H9 (cell line): ENCODE measurements around the gene MIOS. TPM values are rescaled to one million over a fixed set of nuclear protein-coding genes. Genes with fewer than 3 reads are reported as not detected.

ENCODE experiments used
- DNase-seq: peaks from one replicate; pipeline ENCODE4 v3.0.0-alpha.2; 2017
- H2AFZ ChIP-seq: one replicate; pipeline ENCODE4 v1.6.1; 2013; ENCODE audit warnings: mild to moderate bottlenecking, low read length, control low read depth, moderate library complexity
- H2AK5ac ChIP-seq: 2 replicates; pipeline ENCODE4 v1.6.1; 2013; ENCODE audit warnings: low read length, control low read depth, mixed read lengths; ENCODE audit not compliant: insufficient read length
- H2BK120ac ChIP-seq: one replicate; pipeline ENCODE4 v1.6.1; 2013; ENCODE audit warnings: low read depth, mild to moderate bottlenecking, low read length, control low read depth, inconsistent platforms; ENCODE audit not compliant: poor library complexity, severe bottlenecking
- H2BK12ac ChIP-seq: 2 replicates; pipeline ENCODE4 v1.6.1; 2013; ENCODE audit warnings: low read length, control low read depth, mixed read lengths, low read depth; ENCODE audit not compliant: insufficient read length
- H2BK15ac ChIP-seq: 2 replicates; pipeline ENCODE4 v1.6.1; 2013; ENCODE audit warnings: low read depth, low read length, control low read depth
- H2BK20ac ChIP-seq: one replicate; pipeline ENCODE4 v1.6.1; 2013; ENCODE audit warnings: low read depth, mild to moderate bottlenecking, low read length, control low read depth, inconsistent platforms; ENCODE audit not compliant: poor library complexity, severe bottlenecking
- H2BK5ac ChIP-seq: 2 replicates; pipeline ENCODE4 v1.6.1; 2013; ENCODE audit warnings: low read length, control low read depth, mixed read lengths; ENCODE audit not compliant: insufficient read length
- H3K14ac ChIP-seq: 2 replicates; pipeline ENCODE4 v1.6.1; 2013; ENCODE audit warnings: low read length, control low read depth; ENCODE audit not compliant: insufficient read depth
- H3K18ac ChIP-seq: 2 replicates; pipeline ENCODE4 v1.6.1; 2013; ENCODE audit warnings: low read depth, mild to moderate bottlenecking, mixed read lengths, low read length, control low read depth; ENCODE audit not compliant: insufficient read length
- H3K23ac ChIP-seq: 2 replicates; pipeline ENCODE4 v1.6.1; 2013; ENCODE audit warnings: low read length, control low read depth, mixed read lengths, low read depth; ENCODE audit not compliant: insufficient read length
- H3K23me2 ChIP-seq: 2 replicates; pipeline ENCODE4 v1.6.1; 2013; ENCODE audit warnings: low read depth, mild to moderate bottlenecking, mixed read lengths, low read length, control low read depth; ENCODE audit not compliant: insufficient read length, poor library complexity, severe bottlenecking
- H3K27ac ChIP-seq: 2 replicates; pipeline ENCODE4 v1.5.1; 2013; ENCODE audit warnings: low read length, control low read depth, mixed read lengths, low read depth; ENCODE audit not compliant: insufficient read length
- H3K27me3 ChIP-seq: 2 replicates; pipeline ENCODE4 v1.6.1; 2013; ENCODE audit warnings: low read length, control low read depth, inconsistent platforms; ENCODE audit not compliant: insufficient read depth
- H3K4ac ChIP-seq: 2 replicates; pipeline ENCODE4 v1.6.1; 2013; ENCODE audit warnings: low read depth, mild to moderate bottlenecking, control low read depth, inconsistent platforms, low read length, moderate library complexity
- H3K4me1 ChIP-seq: 2 replicates; pipeline ENCODE4 v1.6.1; 2013; ENCODE audit warnings: low read length, control low read depth, inconsistent platforms; ENCODE audit not compliant: insufficient read depth
- H3K4me2 ChIP-seq: 2 replicates; pipeline ENCODE4 v1.6.1; 2013; ENCODE audit warnings: low read length, control low read depth, mixed read lengths; ENCODE audit not compliant: insufficient read length, insufficient read depth
- H3K56ac ChIP-seq: 2 replicates; pipeline ENCODE4 v1.6.1; 2013; ENCODE audit warnings: low read depth, mild to moderate bottlenecking, mixed read lengths, low read length, control low read depth; ENCODE audit not compliant: insufficient read length
- H3K79me1 ChIP-seq: 2 replicates; pipeline ENCODE4 v1.6.1; 2013; ENCODE audit warnings: low read depth, mild to moderate bottlenecking, moderate library complexity, low read length, control low read depth, inconsistent platforms; ENCODE audit not compliant: insufficient read depth, poor library complexity, severe bottlenecking
- H3K79me2 ChIP-seq: 2 replicates; pipeline ENCODE4 v1.6.1; 2013; ENCODE audit warnings: low read length, control low read depth, inconsistent platforms; ENCODE audit not compliant: insufficient read depth
- H3K9ac ChIP-seq: 2 replicates; pipeline ENCODE4 v1.6.1; 2013; ENCODE audit warnings: low read length, control low read depth, mixed read lengths; ENCODE audit not compliant: insufficient read length; ENCODE audit errors: extremely low read depth
- H3K9me3 ChIP-seq: one replicate; pipeline ENCODE4 v1.6.1; 2013; ENCODE audit warnings: low read depth, low read length, inconsistent platforms; ENCODE audit not compliant: control insufficient read depth
- H3T11ph ChIP-seq: one replicate; pipeline ENCODE4 v1.6.1; 2013; ENCODE audit warnings: mild to moderate bottlenecking, low read length, control low read depth, inconsistent platforms
- H4K20me1 ChIP-seq: one replicate; pipeline ENCODE4 v1.6.1; 2013; ENCODE audit not compliant: control insufficient read depth, insufficient read length, insufficient read depth
- H4K5ac ChIP-seq: 2 replicates; pipeline ENCODE4 v1.6.1; 2013; ENCODE audit warnings: low read depth, mild to moderate bottlenecking, mixed read lengths, low read length, control low read depth; ENCODE audit not compliant: insufficient read length
- H4K8ac ChIP-seq: replicated peaks from 2 replicates; pipeline ENCODE4 v1.6.1; 2013; ENCODE audit warnings: low read length, control low read depth, mixed read lengths, low read depth; ENCODE audit not compliant: insufficient read length
- H4K91ac ChIP-seq: 2 replicates; pipeline ENCODE4 v1.6.1; 2013; ENCODE audit warnings: low read depth, mild to moderate bottlenecking, moderate library complexity, mixed read lengths, low read length, control low read depth; ENCODE audit not compliant: insufficient read length
- H3K27ac Mint-ChIP-seq, 3 experiments: 2 replicates in 2 of 3; 3 replicates in 1 of 3; pipeline ENCODE4 v1.8.0; 2020 to 2021; ENCODE audit warnings: mixed read lengths in 3 of 3, mild to moderate bottlenecking in 1 of 3, moderate library complexity in 1 of 3
- H3K27me3 Mint-ChIP-seq: 2 replicates; pipeline ENCODE4 v1.8.0; 2021; ENCODE audit warnings: low read depth, mild to moderate bottlenecking, moderate library complexity, mixed read lengths
- H3K36me3 Mint-ChIP-seq, 3 experiments: 2 replicates in 2 of 3; 3 replicates in 1 of 3; pipeline ENCODE4 v1.8.0; 2020 to 2021; ENCODE audit warnings: low read depth in 3 of 3, mixed read lengths in 3 of 3; ENCODE audit not compliant: insufficient read depth in 1 of 3
- H3K4me1 Mint-ChIP-seq, 2 experiments: 2 replicates each; pipeline ENCODE4 v1.8.0; 2020; ENCODE audit warnings: mixed read lengths in 2 of 2
- H3K4me3 Mint-ChIP-seq, 2 experiments: 2 replicates in 1 of 2; 3 replicates in 1 of 2; pipeline ENCODE4 v1.8.0; 2020 to 2021; ENCODE audit warnings: mild to moderate bottlenecking in 2 of 2, mixed read lengths in 2 of 2, moderate library complexity in 1 of 2
- H3K9me3 Mint-ChIP-seq, 2 experiments: 2 replicates in 1 of 2; 3 replicates in 1 of 2; pipeline ENCODE4 v1.8.0; 2020; ENCODE audit warnings: mild to moderate bottlenecking in 2 of 2, mixed read lengths in 2 of 2, moderate library complexity in 1 of 2
- WGBS: extraction: QIAGEN DNeasy Blood & Tissue Kit; methylation state at CpG from one replicate; pipeline ENCODE4 v1.1.7; 2013; ENCODE audit warnings: missing lambda C conversion rate, low lambda C conversion rate, mixed read lengths; ENCODE audit not compliant: insufficient read length; ENCODE audit errors: extremely low coverage; 5-methylcytosine and 5-hydroxymethylcytosine counted together
- total RNA-seq: library from RNA; stranded (reverse); gene quantifications from 2 replicates; pipeline ENCODE4 v1.2.1, GENCODE V29; 2021
- TF ChIP-seq, protein P1 (sequence below): fragments of 200-600 bp; sonication (generic); conservative IDR thresholded peaks from 3 replicates; pipeline ENCODE4 v1.8.0; 2021; ENCODE audit warnings: antibody characterized with exemption, mild to moderate bottlenecking

Gene MIOS
- total RNA-seq, 1 experiment from 2014 or later: 46.4 TPM

DNA sequence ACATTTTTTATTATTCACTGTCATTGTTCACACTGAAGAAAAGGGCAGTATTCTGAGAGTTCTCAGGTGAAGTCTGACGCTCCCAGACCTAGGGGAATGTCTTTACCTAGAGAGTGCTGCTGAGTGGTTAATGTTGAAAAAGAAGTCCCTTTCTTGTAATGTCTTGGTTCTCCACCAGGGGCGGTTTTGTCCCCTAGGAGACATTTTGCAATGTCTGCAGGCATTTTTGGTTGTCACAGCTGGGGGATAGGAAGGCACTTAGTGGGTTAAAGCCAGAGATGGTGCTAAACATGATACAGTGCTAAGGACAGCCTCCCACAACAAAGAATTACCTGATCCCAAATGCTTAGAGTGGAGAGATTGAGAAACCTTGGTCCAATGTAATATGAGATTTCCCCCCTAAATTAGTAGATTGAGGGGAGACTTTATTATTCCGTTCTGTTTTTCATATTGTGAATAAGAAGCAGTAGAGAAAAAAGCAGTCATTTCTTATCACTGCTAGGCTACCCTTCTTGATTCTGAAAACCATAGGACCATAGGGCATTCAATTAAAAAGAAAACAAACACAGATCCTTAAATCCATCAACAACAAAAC, 87.0 kb downstream of the MIOS start:
- TF ChIP-seq, protein P1, sequence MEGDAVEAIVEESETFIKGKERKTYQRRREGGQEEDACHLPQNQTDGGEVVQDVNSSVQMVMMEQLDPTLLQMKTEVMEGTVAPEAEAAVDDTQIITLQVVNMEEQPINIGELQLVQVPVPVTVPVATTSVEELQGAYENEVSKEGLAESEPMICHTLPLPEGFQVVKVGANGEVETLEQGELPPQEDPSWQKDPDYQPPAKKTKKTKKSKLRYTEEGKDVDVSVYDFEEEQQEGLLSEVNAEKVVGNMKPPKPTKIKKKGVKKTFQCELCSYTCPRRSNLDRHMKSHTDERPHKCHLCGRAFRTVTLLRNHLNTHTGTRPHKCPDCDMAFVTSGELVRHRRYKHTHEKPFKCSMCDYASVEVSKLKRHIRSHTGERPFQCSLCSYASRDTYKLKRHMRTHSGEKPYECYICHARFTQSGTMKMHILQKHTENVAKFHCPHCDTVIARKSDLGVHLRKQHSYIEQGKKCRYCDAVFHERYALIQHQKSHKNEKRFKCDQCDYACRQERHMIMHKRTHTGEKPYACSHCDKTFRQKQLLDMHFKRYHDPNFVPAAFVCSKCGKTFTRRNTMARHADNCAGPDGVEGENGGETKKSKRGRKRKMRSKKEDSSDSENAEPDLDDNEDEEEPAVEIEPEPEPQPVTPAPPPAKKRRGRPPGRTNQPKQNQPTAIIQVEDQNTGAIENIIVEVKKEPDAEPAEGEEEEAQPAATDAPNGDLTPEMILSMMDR: peak; percentile 81
- Histone ChIP-seq H3K4me2 (no peak overlapping the region), H3K18ac (no peak overlapping the region), H2AFZ (no peak overlapping the region), H3K79me1 (peaks cover 4% of the 10 kb centered on the region), H2BK5ac (no peak overlapping the region), H3K27ac (no peak overlapping the region), H2BK12ac (no peak overlapping the region), H4K20me1 (no peaks in the 10 kb centered on the region), H2AK5ac (no peak overlapping the region), H2BK15ac (no peak overlapping the region), H3K9me3 (no peaks in the 10 kb centered on the region), H2BK120ac (no peak overlapping the region), H4K8ac (no peak overlapping the region), H3K9ac (no peak overlapping the region), H4K91ac (no peak overlapping the region), H3K4me1 (no peaks in the 10 kb centered on the region), H3K23ac (no peak overlapping the region), H2BK20ac (no peak overlapping the region), H3K23me2 (no peaks in the 10 kb centered on the region), H3T11ph (no peak overlapping the region), H3K4ac (no peak overlapping the region), H3K14ac (no peak overlapping the region), H3K27me3 (no peaks in the 10 kb centered on the region), H4K5ac (no peak overlapping the region), H3K56ac (no peak overlapping the region), H3K79me2 (no peaks in the 10 kb centered on the region; the same call in 1 of the 2 replicates)
- Mint-ChIP-seq H3K4me3 (no peak overlapping the region), H3K9me3 (peaks cover 14 to 21% of the 10 kb centered on the region in 2 experiments), H3K4me1 (peaks cover 11 to 21% of the 10 kb centered on the region in 2 experiments; a peak in 3 of 4 replicates), H3K27me3 (no peaks in the 10 kb centered on the region), H3K27ac (no peak overlapping the region), H3K36me3 (peaks cover 14 to 21% (median 17%) of the 10 kb centered on the region in 3 experiments)
- peak; percentile 66 for DNase-seq
- no CpG with 5 or more reads among the region's 3 CpGs for WGBS
